ENCODE measurements around the gene PRR7. TPM values are rescaled to one million over a fixed set of nuclear protein-coding genes. Genes with fewer than 3 reads are reported as not detected.
A peak's percentile ranks its signal among the peaks of the same experiment; 100 is the strongest.

PRR7 gene
- polyA plus RNA-seq, 3 donors, result 1.8 to 17.4 (median 2.1) TPM

DNA sequence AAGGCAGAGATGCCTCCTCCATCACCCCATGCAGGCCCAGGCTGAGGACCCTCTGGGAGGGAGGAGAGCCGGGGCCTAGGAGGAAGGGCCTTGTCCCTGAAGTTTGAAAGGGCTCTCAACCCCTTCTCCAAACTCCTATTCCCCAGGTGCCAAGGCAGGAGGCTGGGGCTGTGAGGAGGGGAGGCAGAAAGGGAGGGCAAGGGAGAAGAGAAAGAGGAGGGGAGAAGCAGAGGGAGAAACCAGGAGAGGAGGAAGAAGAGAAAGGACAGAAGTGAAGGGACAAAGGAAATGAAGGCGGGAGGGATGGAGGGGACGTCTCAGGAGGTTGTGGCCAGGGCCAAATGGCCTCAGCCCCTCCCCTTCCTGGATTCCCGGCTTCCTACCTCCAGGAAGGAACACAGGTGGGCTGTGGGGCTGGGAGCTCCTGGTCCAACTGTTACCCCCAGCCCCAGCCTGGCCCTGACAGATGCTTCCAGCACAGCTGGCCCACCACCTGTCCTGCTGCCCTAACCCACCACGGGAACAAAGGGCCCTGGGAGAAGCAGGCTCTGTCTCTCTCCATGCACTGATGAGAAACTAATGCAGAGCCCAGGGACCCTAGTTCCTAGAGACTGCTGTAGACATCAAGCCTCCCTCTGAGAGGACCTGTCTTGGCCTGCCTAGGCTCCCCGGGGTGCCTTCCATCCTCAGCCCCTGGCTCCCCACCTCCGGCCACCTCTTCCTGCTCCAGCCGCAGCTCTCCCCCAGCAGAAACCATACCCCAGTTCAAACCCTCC, 23.3 kb downstream of the PRR7 start:
- H3K4me3 Mint-ChIP-seq, result peak overlapping the region in 1 of 2 donors; percentile 17
- no peak for DNase-seq
- peak overlapping the region in 1 of 7 donors; percentile 73 for H3K27ac Mint-ChIP-seq
- Histone ChIP-seq H3K27ac (ENCODE audit: low read depth in 1 of 2, low read length in 2 of 2) (no peak overlapping the region), H3K9me3 (replicated peaks in 1 of 2; ENCODE audit: control insufficient read depth in 1 of 2, insufficient read depth in 1 of 2, low read length in 2 of 2) (peaks cover 0 to 11% of the 10 kb centered on the region in 2 donors), H2AFZ (ENCODE audit: insufficient read depth, low read depth, low read length, poor library complexity, severe bottlenecking) (no peak overlapping the region), H3K9ac (ENCODE audit: insufficient read depth, low read length, poor library complexity, severe bottlenecking) (no peak overlapping the region), H3K4me2 (replicated peaks; ENCODE audit: extremely low read depth, low read length, poor library complexity, severe bottlenecking) (no peak overlapping the region), H3K4me3 (replicated peaks in 1 of 3; ENCODE audit: low read depth in 2 of 3, low read length in 3 of 3) (no peak overlapping the region), H4K20me1 (ENCODE audit: insufficient read depth, low read length) (peaks cover 23% of the 10 kb centered on the region), H3K4me1 (ENCODE audit: control insufficient read depth in 1 of 2, insufficient read depth in 2 of 2, low read length in 2 of 2) (peaks cover 11 to 27% of the 10 kb centered on the region in 2 donors), H3K79me2 (ENCODE audit: insufficient read depth, low read length) (no peaks in the 10 kb centered on the region), H3K27me3 (ENCODE audit: control insufficient read depth in 2 of 2, insufficient read depth in 2 of 2, low read length in 2 of 2) (peaks cover 18 to 44% of the 10 kb centered on the region in 2 donors), H3K36me3 (replicated peaks in 1 of 2; ENCODE audit: control insufficient read depth in 1 of 2, insufficient read depth in 2 of 2, low read length in 2 of 2) (no peaks in the 10 kb centered on the region)
- H3K27me3 Mint-ChIP-seq (ENCODE audit: low read depth in 3 of 3), result peaks cover 57 to 67% (median 64%) of the 10 kb centered on the region in 3 donors
- H3K9me3 Mint-ChIP-seq, result peaks cover 0 to 14% (median 6%) of the 10 kb centered on the region in 7 donors
- WGBS (ENCODE audit: insufficient coverage), result 77% methylated on average over 5 of the region's 8 CpGs
- no peak for TF ChIP-seq CTCF (IDR thresholded peaks at IDR 0.05)
- peaks cover 31% of the 10 kb centered on the region for H3K4me1 Mint-ChIP-seq
- H3K36me3 Mint-ChIP-seq, result peaks cover 7 to 14% of the 10 kb centered on the region in 2 donors
- intact Hi-C loops (cut with micrococcal nuclease), result no loop called here

GRCh38 chr5:177470759-177471536, 24.3 kb downstream of the PRR7 start:
- H3K4me1 Mint-ChIP-seq, result peaks cover 40% of the 10 kb centered on the region
- H3K27ac Mint-ChIP-seq, result peak overlapping the region in 1 of 7 donors; percentile 73
- Histone ChIP-seq H4K20me1 (ENCODE audit: insufficient read depth, low read length) (peaks cover 24% of the 10 kb centered on the region), H3K9me3 (replicated peaks in 1 of 2; ENCODE audit: control insufficient read depth in 1 of 2, insufficient read depth in 1 of 2, low read length in 2 of 2) (peaks cover 0 to 11% of the 10 kb centered on the region in 2 donors), H3K4me2 (replicated peaks; ENCODE audit: extremely low read depth, low read length, poor library complexity, severe bottlenecking) (no peak overlapping the region), H3K27ac (ENCODE audit: low read depth in 1 of 2, low read length in 2 of 2) (no peak overlapping the region), H3K27me3 (ENCODE audit: control insufficient read depth in 2 of 2, insufficient read depth in 2 of 2, low read length in 2 of 2) (peaks cover 18 to 52% of the 10 kb centered on the region in 2 donors), H3K4me3 (replicated peaks in 1 of 3; ENCODE audit: low read depth in 2 of 3, low read length in 3 of 3) (no peak overlapping the region), H3K4me1 (ENCODE audit: control insufficient read depth in 1 of 2, insufficient read depth in 2 of 2, low read length in 2 of 2) (peaks cover 17 to 36% of the 10 kb centered on the region in 2 donors), H3K36me3 (replicated peaks in 1 of 2; ENCODE audit: control insufficient read depth in 1 of 2, insufficient read depth in 2 of 2, low read length in 2 of 2) (no peaks in the 10 kb centered on the region), H3K79me2 (ENCODE audit: insufficient read depth, low read length) (no peaks in the 10 kb centered on the region), H2AFZ (ENCODE audit: insufficient read depth, low read depth, low read length, poor library complexity, severe bottlenecking) (no peak overlapping the region), H3K9ac (ENCODE audit: insufficient read depth, low read length, poor library complexity, severe bottlenecking) (no peak overlapping the region)
- H3K27me3 Mint-ChIP-seq (ENCODE audit: low read depth in 3 of 3), result peaks cover 63 to 72% (median 68%) of the 10 kb centered on the region in 3 donors
- peak in 1 of 3 donors; percentile 50 for DNase-seq
- H3K4me3 Mint-ChIP-seq, result peak overlapping the region in 1 of 2 donors; percentile 76
- no peak for TF ChIP-seq CTCF (IDR thresholded peaks at IDR 0.05)
- H3K9me3 Mint-ChIP-seq, result peaks cover 0 to 14% (median 4%) of the 10 kb centered on the region in 7 donors
- H3K36me3 Mint-ChIP-seq, result peaks cover 7 to 12% of the 10 kb centered on the region in 2 donors
- intact Hi-C loops (cut with micrococcal nuclease), result no loop called here
- WGBS (ENCODE audit: insufficient coverage), result 100% methylated on average over 4 of the region's 10 CpGs
